Measurements from ENCODE around the gene TAAR9. TPM values are rescaled to one million over a fixed set of nuclear protein-coding genes. Genes with fewer than 3 reads are reported as not detected.
"Not testable (repeated sequence)": the region's sequence is repeated elsewhere in the genome, so short reads cannot be mapped to it uniquely, and the experiment has no call there.

The TAAR9 gene
- total and polyA plus RNA-seq, 12 donors = not detected

DNA sequence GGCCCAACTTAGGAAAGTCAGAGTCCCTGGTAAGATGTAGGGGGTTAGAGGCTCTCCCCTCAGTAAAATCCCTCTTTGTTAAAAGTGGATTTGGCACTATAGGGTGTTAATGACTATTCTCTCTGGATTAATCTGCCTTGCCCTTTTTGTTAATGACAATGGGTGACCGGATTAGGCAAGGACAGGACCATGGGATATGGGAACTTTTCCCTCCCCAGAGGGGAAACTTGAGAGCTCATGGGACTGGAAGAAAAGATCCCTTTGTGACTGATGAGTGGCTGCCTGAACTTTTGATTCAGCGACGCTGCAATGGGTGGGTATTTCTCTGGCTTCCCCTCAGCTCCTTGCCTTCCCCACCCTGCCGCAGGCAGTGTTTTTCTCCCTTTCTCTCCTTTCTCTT lies 12.2 kb upstream of the TAAR9 start:
- Histone ChIP-seq H3K27me3 (peaks cover 0 to 22% (median 11%) of the 10 kb centered on the region in 7 donors), H3K4me1 (no peaks in the 10 kb centered on the region), H3K9me3 (no peaks in the 10 kb centered on the region), H3K27ac (no peak overlapping the region), H3K36me3 (no peaks in the 10 kb centered on the region), H3K4me3 (no peak overlapping the region)
- 65 to 77% methylated on average over 4 of the region's 4 CpGs for WGBS, 2 donors
- DNase-seq (no peak), ATAC-seq (no peak)
- TF ChIP-seq, protein P1, sequence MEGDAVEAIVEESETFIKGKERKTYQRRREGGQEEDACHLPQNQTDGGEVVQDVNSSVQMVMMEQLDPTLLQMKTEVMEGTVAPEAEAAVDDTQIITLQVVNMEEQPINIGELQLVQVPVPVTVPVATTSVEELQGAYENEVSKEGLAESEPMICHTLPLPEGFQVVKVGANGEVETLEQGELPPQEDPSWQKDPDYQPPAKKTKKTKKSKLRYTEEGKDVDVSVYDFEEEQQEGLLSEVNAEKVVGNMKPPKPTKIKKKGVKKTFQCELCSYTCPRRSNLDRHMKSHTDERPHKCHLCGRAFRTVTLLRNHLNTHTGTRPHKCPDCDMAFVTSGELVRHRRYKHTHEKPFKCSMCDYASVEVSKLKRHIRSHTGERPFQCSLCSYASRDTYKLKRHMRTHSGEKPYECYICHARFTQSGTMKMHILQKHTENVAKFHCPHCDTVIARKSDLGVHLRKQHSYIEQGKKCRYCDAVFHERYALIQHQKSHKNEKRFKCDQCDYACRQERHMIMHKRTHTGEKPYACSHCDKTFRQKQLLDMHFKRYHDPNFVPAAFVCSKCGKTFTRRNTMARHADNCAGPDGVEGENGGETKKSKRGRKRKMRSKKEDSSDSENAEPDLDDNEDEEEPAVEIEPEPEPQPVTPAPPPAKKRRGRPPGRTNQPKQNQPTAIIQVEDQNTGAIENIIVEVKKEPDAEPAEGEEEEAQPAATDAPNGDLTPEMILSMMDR (IDR thresholded peaks at IDR 0.05) = no peak
- intact Hi-C loops (cut with DNase I) = loop anchor here in 3 of 10 donors (5.0 to 10.0 kb wide), 3 partner anchors 241 to 269 kb away; partner anchors contain the start of gene SLC18B1 (in 1 of the 3)

DNA sequence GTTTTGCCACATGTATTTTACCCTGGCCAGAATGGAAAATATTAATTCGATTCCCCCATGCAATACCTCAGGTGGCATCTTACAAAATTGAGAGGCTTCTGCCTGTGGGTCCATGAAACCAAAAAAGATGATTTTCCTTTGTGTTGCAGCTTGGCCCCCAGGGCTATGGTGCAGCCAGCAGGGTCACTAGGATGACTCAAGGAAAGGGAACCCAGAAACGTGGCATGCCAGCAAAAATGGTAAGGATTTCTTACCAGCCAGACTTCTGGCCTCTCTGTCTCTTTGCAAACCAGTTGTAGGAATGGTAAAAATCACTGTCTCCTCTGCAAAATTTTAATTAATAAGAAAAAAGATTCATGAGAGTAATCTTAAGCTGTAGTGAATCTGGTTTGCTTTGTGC lies 11.6 kb upstream of the TAAR9 start:
- no peaks in the 10 kb centered on the region for H3K9me3 ChIP-seq
- TF ChIP-seq, protein P1 (IDR thresholded peaks at IDR 0.05) = no peak
- ATAC-seq (no peak), DNase-seq (no peak)
- H3K27me3 ChIP-seq = peaks cover 0 to 22% (median 11%) of the 10 kb centered on the region in 7 donors
- H3K27ac ChIP-seq = no peak overlapping the region
- WGBS, 2 donors = 60 to 62% methylated on average over 2 of the region's 2 CpGs
- H3K36me3 ChIP-seq = no peaks in the 10 kb centered on the region
- intact Hi-C loops (cut with DNase I) = loop anchor here in 3 of 10 donors (5.0 to 10.0 kb wide), 3 partner anchors 241 to 268 kb away; partner anchors contain the start of gene SLC18B1 (in 1 of the 3)
- H3K4me1 ChIP-seq = no peaks in the 10 kb centered on the region
- no peak overlapping the region for H3K4me3 ChIP-seq

DNA sequence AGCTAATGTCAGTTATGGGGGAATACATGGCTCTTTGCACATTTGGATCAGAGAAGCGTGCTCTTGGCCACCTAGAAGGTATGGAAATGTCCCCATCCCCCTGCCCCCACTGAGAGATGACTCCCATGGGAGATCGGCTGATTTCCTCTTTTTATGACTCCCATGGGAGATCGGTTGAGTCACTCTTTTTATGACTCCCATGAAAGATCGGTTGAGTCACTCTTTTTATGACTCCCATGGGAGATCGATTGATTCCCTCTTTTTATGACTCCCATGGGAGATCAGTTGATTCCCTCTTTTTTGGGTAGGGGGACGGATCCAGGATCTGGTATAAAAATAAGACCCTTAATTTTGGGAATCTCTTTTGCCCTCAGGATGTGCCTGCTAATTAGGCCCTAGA lies 10.3 kb upstream of the TAAR9 start:
- intact Hi-C loops (cut with DNase I) = loop anchor here in 3 of 10 donors (5.0 to 10.0 kb wide), 3 partner anchors 240 to 267 kb away; partner anchors contain the start of gene SLC18B1 (in 1 of the 3)
- no peaks in the 10 kb centered on the region for H3K36me3 ChIP-seq
- ATAC-seq = no peak
- no peaks in the 10 kb centered on the region for H3K9me3 ChIP-seq
- peaks cover 0 to 22% (median 11%) of the 10 kb centered on the region in 7 donors for H3K27me3 ChIP-seq
- TF ChIP-seq, protein P1 (IDR thresholded peaks at IDR 0.05) = no peak
- H3K4me1 ChIP-seq = no peaks in the 10 kb centered on the region
- DNase-seq = no peak
- H3K27ac ChIP-seq = no peak overlapping the region
- WGBS, 2 donors = 74 to 77% methylated on average over 6 of the region's 6 CpGs
- no peak overlapping the region for H3K4me3 ChIP-seq

DNA sequence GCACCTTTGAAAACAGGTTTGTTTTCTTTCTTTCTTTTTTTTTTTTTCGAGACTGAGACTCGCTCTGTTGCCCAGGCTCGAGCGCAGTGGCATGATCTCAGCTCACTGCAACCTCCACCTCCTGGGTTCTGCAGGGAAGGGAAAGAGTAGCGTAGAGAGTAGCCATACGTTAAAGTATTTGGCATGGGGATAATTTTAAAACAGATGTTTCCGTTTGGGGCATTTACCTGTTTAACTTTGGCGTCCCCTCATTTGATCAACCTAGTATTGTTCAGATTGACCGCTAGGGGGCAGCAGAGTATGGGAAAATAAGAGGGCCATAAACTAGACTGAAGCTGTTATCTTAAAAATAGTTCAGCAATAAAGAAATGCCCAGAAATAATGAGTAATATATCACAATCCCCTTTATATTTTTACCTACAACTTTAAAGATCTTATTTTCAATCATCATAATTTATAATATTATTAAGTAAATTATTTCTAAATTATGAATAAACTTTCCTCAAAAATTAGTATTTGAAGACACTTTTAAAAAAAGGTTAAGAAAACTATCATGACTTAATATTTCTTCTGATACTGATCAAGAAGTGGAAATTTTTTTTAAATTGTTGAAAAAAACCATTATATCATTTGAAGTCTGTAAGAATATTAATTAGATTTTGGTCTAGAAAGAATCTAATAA lies 7.6 kb upstream of the TAAR9 start:
- intact Hi-C loops (cut with DNase I) = loop anchor here in 6 of 10 donors (2.0 to 10.0 kb wide), 4 partner anchors 234 to 1387 kb away; partner anchors contain the start of gene SLC18B1 (in 1 of the 6)
- Histone ChIP-seq H3K4me1 (no peaks in the 10 kb centered on the region), H3K27me3 (peaks cover 0 to 22% (median 6%) of the 10 kb centered on the region in 7 donors), H3K9me3 (peaks cover 0 to 9% (median 0%) of the 10 kb centered on the region in 11 donors), H3K27ac (no peak overlapping the region), H3K4me3 (no peak overlapping the region), H3K36me3 (no peaks in the 10 kb centered on the region)
- WGBS, 2 donors = 17 to 27% methylated on average over 9 of the region's 9 CpGs
- ATAC-seq (peak in 6 of 8 donors; percentile 64 to 77 (median 73)), DNase-seq (peak in 1 of 2 donors; percentile 61)
- TF ChIP-seq, protein P1 (IDR thresholded peaks at IDR 0.05) = peak; percentile 69 to 90 (median 88)

DNA sequence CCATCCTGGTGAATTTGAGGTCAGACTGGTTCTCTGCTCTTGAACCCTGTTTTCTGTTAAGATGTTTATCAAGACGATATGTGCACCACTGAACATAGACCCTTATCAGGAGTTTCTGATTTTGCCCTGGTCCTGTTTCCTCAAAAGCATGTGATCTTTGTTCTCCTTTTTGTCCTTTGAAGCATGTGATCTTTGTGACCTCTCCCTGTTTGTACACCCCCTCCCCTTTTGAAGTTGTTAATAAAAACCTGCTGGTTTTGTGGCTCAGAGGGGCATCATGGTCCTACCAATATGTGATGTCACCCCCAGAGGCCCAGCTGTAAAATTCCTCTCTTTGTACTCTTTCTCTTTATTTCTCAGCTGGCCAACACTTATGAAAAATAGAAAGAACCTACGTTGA lies 3.5 kb upstream of the TAAR9 start:
- WGBS, 2 donors = 85 to 89% methylated on average over 2 of the region's 2 CpGs

More for the DNA sequence above, 3.5 kb upstream of the TAAR9 start:
- intact Hi-C loops (cut with DNase I) = loop anchor here in 6 of 10 donors (5.0 to 10.0 kb wide), 3 partner anchors 230 to 1383 kb away; no protein-coding TSS in a partner anchor
- not testable (repeated sequence) for H3K27ac ChIP-seq, ATAC-seq, DNase-seq, H3K36me3 ChIP-seq, H3K9me3 ChIP-seq, H3K4me1 ChIP-seq, H3K4me3 ChIP-seq
- H3K27me3 ChIP-seq = peaks cover 0 to 30% (median 13%) of the 10 kb centered on the region in 7 donors
